WTC11 (cell line): ENCODE measurements around the gene FYN. TPM values are rescaled to one million over a fixed set of nuclear protein-coding genes. Genes with fewer than 3 reads are reported as not detected.

Experiments used
- ATAC-seq: fragments of 200-7000 bp; cut with Tn5 transposase; 2 replicates; pipeline ENCODE4 v1.10.0; 2021; ENCODE audit warnings: mild to moderate bottlenecking, moderate library complexity
- CTCF ChIA-PET: fragments of 300-600 bp; sonication (Branson Sonifier 250); formaldehyde crosslinking; loops from one replicate; lab custom pipeline; 2021; ENCODE audit warnings: antibody characterized with exemption; lab: Charles Lee
- POLR2A ChIA-PET: fragments of 350-600 bp; sonication (Branson Sonifier 250); formaldehyde crosslinking; loops from one replicate; lab custom pipeline; 2021; ENCODE audit warnings: antibody characterized with exemption; lab: Charles Lee
- DNase-seq: peaks from one replicate; pipeline ENCODE4 v3.0.0; 2021; ENCODE audit warnings: low spot score
- H3K27ac Mint-ChIP-seq: 2 replicates; pipeline ENCODE4 v1.8.0; 2021; ENCODE audit warnings: mixed read lengths
- H3K27me3 Mint-ChIP-seq: 2 replicates; pipeline ENCODE4 v1.8.0; 2021; ENCODE audit warnings: low read depth, mild to moderate bottlenecking, moderate library complexity, mixed read lengths
- H3K36me3 Mint-ChIP-seq: 2 replicates; pipeline ENCODE4 v1.8.0; 2021; ENCODE audit warnings: mixed read lengths
- H3K4me1 Mint-ChIP-seq: 2 replicates; pipeline ENCODE4 v1.8.0; 2022; ENCODE audit warnings: mixed read lengths
- H3K4me3 Mint-ChIP-seq: 2 replicates; pipeline ENCODE4 v1.8.0; 2021; ENCODE audit warnings: mild to moderate bottlenecking, moderate library complexity, mixed read lengths
- H3K9me3 Mint-ChIP-seq: 2 replicates; pipeline ENCODE4 v1.8.0; 2021; ENCODE audit warnings: mixed read lengths
- CREB1 ChIP-seq: sonication (generic); formaldehyde crosslinking; IDR thresholded peaks from 2 replicates; pipeline ENCODE4 v1.8.0; 2023; ENCODE audit warnings: mild to moderate bottlenecking, missing genetic modification reagents
- E2F1 ChIP-seq: sonication (generic); formaldehyde crosslinking; IDR thresholded peaks from 2 replicates; pipeline ENCODE4 v1.8.0; 2022; ENCODE audit warnings: mild to moderate bottlenecking, missing genetic modification reagents
- ESRRA ChIP-seq: sonication (generic); formaldehyde crosslinking; IDR thresholded peaks from 2 replicates; pipeline ENCODE4 v1.8.1; 2022; ENCODE audit warnings: mild to moderate bottlenecking, missing genetic modification reagents, borderline replicate concordance
- GABPB1 ChIP-seq: sonication (generic); formaldehyde crosslinking; IDR thresholded peaks from 2 replicates; pipeline ENCODE4 v1.8.1; 2023; ENCODE audit warnings: mild to moderate bottlenecking, missing genetic modification reagents
- HMGA2 ChIP-seq: fragments of 250-450 bp; sonication (Bioruptor Pico); IDR thresholded peaks from 2 replicates; pipeline ENCODE4 v1.4.0; 2021; ENCODE audit warnings: mild to moderate bottlenecking, moderate library complexity
- KAT7 ChIP-seq: sonication (generic); formaldehyde crosslinking; IDR thresholded peaks from 2 replicates; pipeline ENCODE4 v1.8.1; 2023; ENCODE audit warnings: missing genetic modification reagents, mild to moderate bottlenecking, borderline replicate concordance
- MYBL2 ChIP-seq: sonication (generic); formaldehyde crosslinking; IDR thresholded peaks from 2 replicates; pipeline ENCODE4 v1.8.1; 2023; ENCODE audit warnings: mild to moderate bottlenecking, moderate library complexity, missing genetic modification reagents
- NFE2L1 ChIP-seq: sonication (generic); formaldehyde crosslinking; IDR thresholded peaks from 2 replicates; pipeline ENCODE4 v1.8.1; 2023; ENCODE audit warnings: missing genetic modification reagents
- NFYB ChIP-seq: sonication (generic); formaldehyde crosslinking; conservative IDR thresholded peaks from 2 replicates; pipeline ENCODE4 v1.8.0; 2022; ENCODE audit warnings: low read depth, missing genetic modification reagents
- STAT6 ChIP-seq: sonication (generic); formaldehyde crosslinking; conservative IDR thresholded peaks from 2 replicates; pipeline ENCODE4 v1.8.1; 2023; ENCODE audit warnings: mild to moderate bottlenecking, low read depth, missing genetic modification reagents, moderate library complexity
- ZNF138 ChIP-seq: sonication (generic); formaldehyde crosslinking; conservative IDR thresholded peaks from 2 replicates; pipeline ENCODE4 v1.8.1; 2022; ENCODE audit warnings: mild to moderate bottlenecking, moderate library complexity, missing genetic modification reagents
- ZNF263 ChIP-seq: sonication (generic); formaldehyde crosslinking; IDR thresholded peaks from 2 replicates; pipeline ENCODE4 v1.8.1; 2022; ENCODE audit warnings: low read depth, mild to moderate bottlenecking, moderate library complexity, missing genetic modification reagents
- ZNF281 ChIP-seq: sonication (generic); formaldehyde crosslinking; IDR thresholded peaks from 2 replicates; pipeline ENCODE4 v1.8.0; 2023; ENCODE audit warnings: mild to moderate bottlenecking, missing genetic modification reagents
- ZNF317 ChIP-seq: sonication (generic); formaldehyde crosslinking; IDR thresholded peaks from 2 replicates; pipeline ENCODE4 v1.8.1; 2023; ENCODE audit warnings: low read depth, mild to moderate bottlenecking, moderate library complexity, missing genetic modification reagents, borderline replicate concordance
- total RNA-seq: library from RNA; stranded (reverse); gene quantifications from 3 replicates; pipeline ENCODE4 v1.2.3, GENCODE V29; 2021
- TF ChIP-seq, protein P1 (sequence below): sonication (generic); formaldehyde crosslinking; IDR thresholded peaks from 2 replicates; pipeline ENCODE4 v1.8.1; 2022; ENCODE audit warnings: missing genetic modification reagents, borderline replicate concordance
- TF ChIP-seq, protein P2 (sequence below): sonication (generic); formaldehyde crosslinking; IDR thresholded peaks from 2 replicates; pipeline ENCODE4 v1.8.1; 2023; ENCODE audit warnings: mild to moderate bottlenecking, missing genetic modification reagents
- TF ChIP-seq, protein P3 (sequence below): fragments of 250-450 bp; sonication (Bioruptor Pico); IDR thresholded peaks from 2 replicates; pipeline ENCODE4 v1.9.0; 2021; ENCODE audit warnings: mild to moderate bottlenecking

Gene FYN
- total RNA-seq, 1 experiment from 2014 or later, result 63.9 TPM

DNA sequence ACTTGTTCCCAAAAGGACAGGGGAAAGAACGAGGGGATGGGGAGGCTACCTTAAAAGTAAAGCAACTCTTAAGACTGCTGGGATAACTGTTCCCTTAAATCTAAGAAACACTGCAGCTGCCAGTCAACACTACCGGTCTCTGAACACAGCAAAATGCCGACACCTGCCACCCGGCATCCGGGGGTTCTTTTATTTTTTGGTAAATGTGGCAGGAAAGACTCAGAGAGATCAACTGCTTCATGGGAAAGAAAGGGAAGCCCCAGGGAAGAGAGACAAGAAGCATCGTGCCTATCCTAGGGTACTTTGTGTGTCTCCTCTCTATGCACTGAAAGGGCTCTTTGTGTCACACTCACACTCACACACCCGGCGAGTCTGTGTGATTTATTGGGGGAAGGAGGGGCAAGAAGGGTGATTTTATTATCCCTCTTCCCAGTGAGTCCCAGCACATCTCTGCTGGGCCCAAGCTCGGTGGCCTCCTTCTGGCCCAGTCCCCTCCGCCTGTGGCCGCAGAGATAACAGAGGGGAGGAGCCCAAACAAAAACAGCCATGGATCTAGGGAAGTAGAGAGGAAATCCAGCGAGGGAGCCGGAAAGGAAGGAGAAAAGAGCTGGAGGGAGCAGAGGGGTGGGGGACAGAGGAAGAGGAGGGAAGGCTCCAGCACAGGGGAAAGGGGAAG is 1.4 kb downstream of the FYN start:
- DNase-seq (no peak), ATAC-seq (peak; percentile 12)
- Mint-ChIP-seq H3K36me3 (no peaks in the 10 kb centered on the region), H3K4me3 (peak overlapping the region; percentile 88), H3K4me1 (peaks cover 57% of the 10 kb centered on the region), H3K27me3 (peaks cover 23% of the 10 kb centered on the region), H3K9me3 (no peaks in the 10 kb centered on the region), H3K27ac (peak overlapping the region; percentile 55)
- ChIA-PET POLR2A (interaction anchor here (0.6 to 1.0 kb wide), 2 partner anchors 8 to 393 kb away, joined by 3 to 4 read pairs; no protein-coding TSS in a partner anchor), CTCF (no interaction called here)
- TF ChIP-seq CREB1, result no peak
- TF ChIP-seq NFE2L1, result no peak
- no peak for TF ChIP-seq MYBL2 (CRISPR knock-in tag)
- TF ChIP-seq, protein P1, sequence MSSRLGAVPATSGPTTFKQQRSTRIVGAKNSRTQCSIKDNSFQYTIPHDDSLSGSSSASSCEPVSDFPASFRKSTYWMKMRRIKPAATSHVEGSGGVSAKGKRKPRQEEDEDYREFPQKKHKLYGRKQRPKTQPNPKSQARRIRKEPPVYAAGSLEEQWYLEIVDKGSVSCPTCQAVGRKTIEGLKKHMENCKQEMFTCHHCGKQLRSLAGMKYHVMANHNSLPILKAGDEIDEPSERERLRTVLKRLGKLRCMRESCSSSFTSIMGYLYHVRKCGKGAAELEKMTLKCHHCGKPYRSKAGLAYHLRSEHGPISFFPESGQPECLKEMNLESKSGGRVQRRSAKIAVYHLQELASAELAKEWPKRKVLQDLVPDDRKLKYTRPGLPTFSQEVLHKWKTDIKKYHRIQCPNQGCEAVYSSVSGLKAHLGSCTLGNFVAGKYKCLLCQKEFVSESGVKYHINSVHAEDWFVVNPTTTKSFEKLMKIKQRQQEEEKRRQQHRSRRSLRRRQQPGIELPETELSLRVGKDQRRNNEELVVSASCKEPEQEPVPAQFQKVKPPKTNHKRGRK (CRISPR knock-in tag), result no peak
- TF ChIP-seq NFYB (CRISPR knock-in tag), result no peak
- TF ChIP-seq HMGA2 (CRISPR knock-in tag), result no peak
- TF ChIP-seq ZNF317 (CRISPR knock-in tag), result no peak
- no peak for TF ChIP-seq KAT7

- no peaks in the 10 kb centered on the region for H3K36me3 Mint-ChIP-seq
- H3K4me3 Mint-ChIP-seq, result peak overlapping the region; percentile 88
- ChIA-PET CTCF (no interaction called here), POLR2A (interaction anchor here (1.0 kb wide), 1 partner anchor 8 kb away, joined by 3 read pairs; no protein-coding TSS in a partner anchor)
- H3K4me1 Mint-ChIP-seq, result peaks cover 61% of the 10 kb centered on the region
- no peak for ATAC-seq
- DNase-seq, result no peak
- H3K27me3 Mint-ChIP-seq, result peaks cover 21% of the 10 kb centered on the region
- H3K9me3 Mint-ChIP-seq, result no peaks in the 10 kb centered on the region
- H3K27ac Mint-ChIP-seq, result peak overlapping the region; percentile 47; the same call in 1 of the 2 replicates
- no peak for TF ChIP-seq ESRRA (CRISPR knock-in tag)
- TF ChIP-seq GABPB1 (CRISPR knock-in tag), result no peak
- no peak for TF ChIP-seq ZNF281 (CRISPR knock-in tag)
- no peak for TF ChIP-seq STAT6 (CRISPR knock-in tag)
- TF ChIP-seq ZNF138 (CRISPR knock-in tag), result no peak
- TF ChIP-seq, protein P2, sequence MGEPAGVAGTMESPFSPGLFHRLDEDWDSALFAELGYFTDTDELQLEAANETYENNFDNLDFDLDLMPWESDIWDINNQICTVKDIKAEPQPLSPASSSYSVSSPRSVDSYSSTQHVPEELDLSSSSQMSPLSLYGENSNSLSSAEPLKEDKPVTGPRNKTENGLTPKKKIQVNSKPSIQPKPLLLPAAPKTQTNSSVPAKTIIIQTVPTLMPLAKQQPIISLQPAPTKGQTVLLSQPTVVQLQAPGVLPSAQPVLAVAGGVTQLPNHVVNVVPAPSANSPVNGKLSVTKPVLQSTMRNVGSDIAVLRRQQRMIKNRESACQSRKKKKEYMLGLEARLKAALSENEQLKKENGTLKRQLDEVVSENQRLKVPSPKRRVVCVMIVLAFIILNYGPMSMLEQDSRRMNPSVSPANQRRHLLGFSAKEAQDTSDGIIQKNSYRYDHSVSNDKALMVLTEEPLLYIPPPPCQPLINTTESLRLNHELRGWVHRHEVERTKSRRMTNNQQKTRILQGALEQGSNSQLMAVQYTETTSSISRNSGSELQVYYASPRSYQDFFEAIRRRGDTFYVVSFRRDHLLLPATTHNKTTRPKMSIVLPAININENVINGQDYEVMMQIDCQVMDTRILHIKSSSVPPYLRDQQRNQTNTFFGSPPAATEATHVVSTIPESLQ, result no peak
- TF ChIP-seq E2F1 (CRISPR knock-in tag), result no peak
- no peak for TF ChIP-seq ZNF263
- no peak for TF ChIP-seq CREB1
- TF ChIP-seq, protein P3, sequence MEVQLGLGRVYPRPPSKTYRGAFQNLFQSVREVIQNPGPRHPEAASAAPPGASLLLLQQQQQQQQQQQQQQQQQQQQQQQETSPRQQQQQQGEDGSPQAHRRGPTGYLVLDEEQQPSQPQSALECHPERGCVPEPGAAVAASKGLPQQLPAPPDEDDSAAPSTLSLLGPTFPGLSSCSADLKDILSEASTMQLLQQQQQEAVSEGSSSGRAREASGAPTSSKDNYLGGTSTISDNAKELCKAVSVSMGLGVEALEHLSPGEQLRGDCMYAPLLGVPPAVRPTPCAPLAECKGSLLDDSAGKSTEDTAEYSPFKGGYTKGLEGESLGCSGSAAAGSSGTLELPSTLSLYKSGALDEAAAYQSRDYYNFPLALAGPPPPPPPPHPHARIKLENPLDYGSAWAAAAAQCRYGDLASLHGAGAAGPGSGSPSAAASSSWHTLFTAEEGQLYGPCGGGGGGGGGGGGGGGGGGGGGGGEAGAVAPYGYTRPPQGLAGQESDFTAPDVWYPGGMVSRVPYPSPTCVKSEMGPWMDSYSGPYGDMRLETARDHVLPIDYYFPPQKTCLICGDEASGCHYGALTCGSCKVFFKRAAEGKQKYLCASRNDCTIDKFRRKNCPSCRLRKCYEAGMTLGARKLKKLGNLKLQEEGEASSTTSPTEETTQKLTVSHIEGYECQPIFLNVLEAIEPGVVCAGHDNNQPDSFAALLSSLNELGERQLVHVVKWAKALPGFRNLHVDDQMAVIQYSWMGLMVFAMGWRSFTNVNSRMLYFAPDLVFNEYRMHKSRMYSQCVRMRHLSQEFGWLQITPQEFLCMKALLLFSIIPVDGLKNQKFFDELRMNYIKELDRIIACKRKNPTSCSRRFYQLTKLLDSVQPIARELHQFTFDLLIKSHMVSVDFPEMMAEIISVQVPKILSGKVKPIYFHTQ (CRISPR knock-in tag), result no peak
These were observed 2.0 kb downstream of the FYN start for GRCh38 chr6:111871207-111871606.
